GM12801 (cell line): ENCODE results near the gene NR2E3.

Source experiments
- TF ChIP-seq, protein P1 (sequence below): IDR thresholded peaks from one replicate; pipeline ENCODE4 v1.5.1; 2011; ENCODE audit warnings: control low read depth; ENCODE audit not compliant: insufficient read length; ENCODE audit errors: extremely low read depth

NR2E3 gene

DNA sequence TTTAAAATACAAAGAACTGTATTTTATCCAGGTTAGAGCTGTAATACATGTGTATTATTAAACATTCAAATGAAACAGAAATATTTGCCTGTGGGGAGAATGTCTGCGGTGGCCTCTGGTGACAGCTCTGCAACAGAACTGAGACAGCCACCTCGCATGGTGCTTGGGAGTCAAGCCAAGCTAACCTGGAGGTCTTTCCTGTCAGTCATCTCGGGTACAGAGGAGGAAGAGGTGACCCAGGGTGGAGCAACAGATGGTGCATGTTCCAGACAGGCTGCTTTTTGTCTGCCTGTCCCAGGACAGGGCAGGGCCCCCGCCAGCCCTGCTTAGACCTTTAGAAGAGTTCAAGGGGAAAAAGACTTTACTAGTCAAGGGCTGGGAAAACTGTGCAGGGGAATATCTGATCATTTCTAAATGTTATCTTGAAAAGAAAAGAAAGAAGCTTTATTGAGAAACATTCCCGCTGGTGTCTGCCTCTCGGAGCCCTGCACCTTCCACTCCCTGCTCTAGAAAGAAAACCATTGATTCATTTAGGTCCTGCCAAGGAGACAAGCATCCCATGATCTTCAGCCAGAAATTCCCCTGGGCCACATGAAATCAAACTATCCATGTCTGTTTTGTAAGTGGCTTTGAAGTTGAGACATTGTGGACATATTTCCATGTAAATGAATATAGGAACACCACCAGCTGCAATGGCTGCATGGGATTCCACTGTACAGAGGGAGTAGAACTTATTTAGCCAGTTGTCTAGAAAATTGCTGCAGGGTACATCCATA, 5.5 kb upstream of the NR2E3 start:
- TF ChIP-seq, protein P1, sequence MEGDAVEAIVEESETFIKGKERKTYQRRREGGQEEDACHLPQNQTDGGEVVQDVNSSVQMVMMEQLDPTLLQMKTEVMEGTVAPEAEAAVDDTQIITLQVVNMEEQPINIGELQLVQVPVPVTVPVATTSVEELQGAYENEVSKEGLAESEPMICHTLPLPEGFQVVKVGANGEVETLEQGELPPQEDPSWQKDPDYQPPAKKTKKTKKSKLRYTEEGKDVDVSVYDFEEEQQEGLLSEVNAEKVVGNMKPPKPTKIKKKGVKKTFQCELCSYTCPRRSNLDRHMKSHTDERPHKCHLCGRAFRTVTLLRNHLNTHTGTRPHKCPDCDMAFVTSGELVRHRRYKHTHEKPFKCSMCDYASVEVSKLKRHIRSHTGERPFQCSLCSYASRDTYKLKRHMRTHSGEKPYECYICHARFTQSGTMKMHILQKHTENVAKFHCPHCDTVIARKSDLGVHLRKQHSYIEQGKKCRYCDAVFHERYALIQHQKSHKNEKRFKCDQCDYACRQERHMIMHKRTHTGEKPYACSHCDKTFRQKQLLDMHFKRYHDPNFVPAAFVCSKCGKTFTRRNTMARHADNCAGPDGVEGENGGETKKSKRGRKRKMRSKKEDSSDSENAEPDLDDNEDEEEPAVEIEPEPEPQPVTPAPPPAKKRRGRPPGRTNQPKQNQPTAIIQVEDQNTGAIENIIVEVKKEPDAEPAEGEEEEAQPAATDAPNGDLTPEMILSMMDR: no peak

DNA sequence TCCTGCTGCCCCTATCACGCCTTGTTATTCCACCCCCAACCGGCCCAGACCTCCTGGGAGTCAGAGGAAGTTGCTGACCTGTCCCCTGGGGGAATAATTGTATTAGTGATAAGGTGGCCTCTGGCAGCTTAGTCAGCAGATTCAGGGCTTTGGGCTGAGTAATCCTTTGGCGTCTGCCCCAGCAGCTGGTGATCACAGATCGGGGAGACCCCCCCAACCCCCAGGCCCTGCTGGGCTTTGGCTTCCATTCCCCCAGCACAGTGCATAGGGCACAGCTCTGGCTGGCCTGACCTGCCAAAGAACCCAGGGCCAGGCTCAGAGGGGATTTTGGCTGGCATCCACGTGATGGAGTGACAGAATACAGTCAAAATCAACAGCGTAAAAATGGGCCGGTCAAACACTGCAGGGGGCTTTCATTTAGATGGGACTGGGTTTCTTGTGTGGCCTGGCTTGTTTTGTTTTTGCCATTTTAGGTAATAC, 3.9 kb upstream of the NR2E3 start:
- TF ChIP-seq, protein P1: no peak

DNA sequence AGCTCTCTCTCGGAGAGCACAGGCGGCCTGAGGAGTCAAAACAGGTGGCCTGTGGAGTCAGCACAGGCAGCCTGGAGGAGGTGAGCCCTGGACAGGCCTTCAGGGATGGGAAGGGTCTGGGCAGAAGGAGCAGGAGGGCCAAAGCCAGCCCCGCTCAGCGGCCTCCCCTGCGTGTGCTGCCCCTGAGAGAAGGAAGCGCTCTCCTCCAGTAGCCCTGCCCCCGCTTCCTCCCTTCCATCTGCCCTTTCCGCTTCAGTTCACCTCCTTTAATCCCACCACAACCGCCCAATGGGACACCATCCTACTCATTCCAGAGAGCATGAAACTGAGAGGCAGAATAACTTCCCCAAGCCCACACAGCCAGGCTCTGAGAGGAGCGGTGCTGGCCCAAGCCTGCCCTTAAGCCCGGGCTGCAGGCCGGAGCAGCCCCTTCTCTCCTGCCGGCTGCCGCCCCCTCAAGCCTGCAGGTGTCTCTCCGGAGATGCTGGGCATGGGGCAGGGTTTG, 3.2 kb upstream of the NR2E3 start:
- TF ChIP-seq, protein P1: no peak

DNA sequence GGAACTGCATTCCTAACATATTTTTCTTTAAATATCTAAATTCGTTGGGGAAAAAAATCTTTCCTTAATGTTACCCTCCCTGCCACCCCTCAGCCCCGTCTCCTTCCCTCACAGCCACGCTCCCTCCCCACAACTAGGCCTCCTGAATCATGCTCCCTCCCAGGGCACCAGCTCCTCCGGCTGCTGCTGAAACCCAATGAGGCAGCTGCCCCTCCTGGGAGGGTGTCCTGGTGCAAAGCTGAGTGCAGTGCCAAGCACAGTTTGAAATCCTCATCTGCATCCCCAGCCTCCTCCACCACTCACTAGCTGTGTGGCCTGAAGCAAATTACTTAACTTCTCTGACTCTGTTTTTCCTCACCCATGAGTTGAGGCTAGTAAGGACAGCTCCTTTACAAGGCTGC, 2.7 kb upstream of the NR2E3 start:
- TF ChIP-seq, protein P1: no peak

DNA sequence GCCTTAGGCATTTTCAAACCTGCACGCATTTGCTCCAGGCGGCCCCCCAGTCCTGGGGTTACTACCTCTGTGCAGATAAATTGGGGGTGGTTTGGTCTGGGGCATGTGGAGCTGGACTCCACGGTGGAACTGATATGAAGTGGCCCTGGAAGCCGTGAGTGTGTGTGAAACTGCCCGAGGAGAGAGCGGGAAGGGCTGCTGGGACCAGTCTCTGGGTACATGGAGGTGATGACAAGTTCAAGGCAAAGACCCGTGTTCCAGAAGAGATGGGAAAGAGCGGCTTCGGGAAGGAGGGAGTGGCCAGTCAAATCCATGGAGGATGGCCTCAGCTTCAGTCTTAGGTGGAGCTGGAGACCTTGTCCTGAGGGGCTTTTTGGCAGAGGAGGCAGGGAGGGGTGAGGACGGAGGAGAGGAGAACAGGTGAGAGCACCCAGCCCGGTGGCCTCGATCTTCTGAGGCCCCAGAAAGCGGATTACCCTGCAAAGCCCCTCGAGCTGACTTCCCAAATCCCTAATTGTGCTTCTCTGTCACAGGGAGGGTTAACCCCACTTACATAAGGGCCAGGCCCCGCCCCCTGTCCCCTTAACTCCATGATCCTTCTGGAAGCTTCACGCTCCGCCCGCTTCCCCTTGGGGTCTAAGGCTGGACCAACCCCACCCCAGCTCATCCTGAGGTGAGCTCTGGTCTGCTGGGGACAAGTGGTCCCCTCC, 1.9 kb upstream of the NR2E3 start:
- TF ChIP-seq, protein P1: no peak

DNA sequence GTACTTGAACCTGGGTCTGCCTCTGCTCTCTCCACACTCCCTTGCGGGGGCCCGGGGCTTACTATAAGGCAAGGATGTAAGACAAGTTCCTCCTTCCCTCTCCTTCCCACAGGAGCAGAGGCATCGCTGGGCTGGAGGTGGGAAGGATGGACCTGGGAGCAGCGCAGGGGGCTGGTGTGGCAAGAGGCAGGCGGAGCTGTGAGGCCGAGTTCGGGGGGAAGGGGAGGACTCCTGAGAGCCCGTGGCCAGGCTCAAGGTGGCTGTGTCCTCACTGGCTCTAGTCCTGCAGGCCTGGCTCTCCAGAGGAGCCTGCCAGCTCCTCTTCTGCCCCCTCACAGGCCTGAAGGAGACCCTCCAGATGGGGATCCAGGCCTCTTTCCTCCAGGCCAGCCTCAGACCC, 1.0 kb upstream of the NR2E3 start:
- TF ChIP-seq, protein P1: no peak

DNA sequence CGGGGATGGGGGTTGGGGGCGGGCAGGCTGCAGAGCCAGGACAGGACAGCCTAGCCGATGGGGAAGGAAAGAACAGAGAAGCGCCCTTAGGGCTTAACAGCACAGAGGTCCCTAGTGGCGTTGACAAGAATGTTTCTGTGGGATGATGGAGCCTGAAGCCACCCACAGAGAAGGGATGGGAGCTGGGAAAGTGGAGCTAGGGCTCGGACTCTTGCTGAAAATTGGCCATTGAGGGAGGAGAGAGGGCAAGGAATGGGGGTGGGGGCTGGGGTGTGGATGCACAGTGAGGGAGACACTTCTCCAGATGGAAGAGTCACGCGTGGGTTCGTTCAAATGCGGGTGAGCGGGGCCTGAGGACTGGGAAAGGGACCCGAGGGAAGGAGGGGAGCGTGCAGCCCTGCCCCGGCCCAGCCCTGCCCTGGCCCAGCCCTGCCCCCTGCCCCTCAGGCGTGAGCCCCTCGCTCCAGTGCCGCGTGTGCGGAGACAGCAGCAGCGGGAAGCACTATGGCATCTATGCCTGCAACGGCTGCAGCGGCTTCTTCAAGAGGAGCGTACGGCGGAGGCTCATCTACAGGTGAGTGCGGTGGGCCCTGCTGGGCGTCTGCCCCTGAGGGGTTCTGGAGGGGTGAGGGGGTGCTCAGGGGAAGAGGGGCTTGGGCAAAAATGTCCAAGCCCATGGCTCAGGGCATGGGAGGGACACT, 832 bp downstream of the NR2E3 start:
- TF ChIP-seq, protein P1: no peak
